ENCODE data around the gene LAMP1. TPM values are rescaled to one million over a fixed set of nuclear protein-coding genes. Genes with fewer than 3 reads are reported as not detected.

Gene LAMP1
- total RNA-seq, 3 donors from 2014 or later (not counting 1 experiment from before 2014, with no cell fraction given): 137 to 168 (median 159) TPM

- Histone ChIP-seq H3K27ac (ENCODE audit: low read length) (no peak overlapping the region), H3K4me3 (ENCODE audit: low read length) (no peak overlapping the region), H3K9me3 (ENCODE audit: control insufficient read depth, insufficient read depth, low read length) (no peaks in the 10 kb centered on the region), H3K4me1 (ENCODE audit: control insufficient read depth, insufficient read depth, low read length) (peaks cover 7% of the 10 kb centered on the region), H3K36me3 (ENCODE audit: control insufficient read depth, insufficient read depth, low read length) (peaks cover 4% of the 10 kb centered on the region), H3K27me3 (ENCODE audit: control insufficient read depth, insufficient read depth, low read length) (no peaks in the 10 kb centered on the region)
- intact Hi-C loops (cut with micrococcal nuclease): no loop called here
- ATAC-seq: peak in 1 of 3 donors; percentile 33
- no peak for DNase-seq
- WGBS (ENCODE audit: insufficient coverage): 52% methylated on average over 20 of the region's 20 CpGs
- Mint-ChIP-seq H3K36me3 (no peaks in the 10 kb centered on the region), H3K27ac (peak overlapping the region in 1 of 2 donors; percentile 26), H3K9me3 (no peaks in the 10 kb centered on the region), H3K4me1 (peaks cover 4 to 5% of the 10 kb centered on the region in 2 donors), H3K27me3 (ENCODE audit: low read depth in 2 of 2) (no peaks in the 10 kb centered on the region), H3K4me3 (no peak overlapping the region)
- TF ChIP-seq CTCF (IDR thresholded peaks at IDR 0.05): no peak
Measured at GRCh38 chr13:113327766-113328471, 30.9 kb downstream of the LAMP1 start.

GRCh38 chr13:113328851-113329250 lies 31.8 kb downstream of the LAMP1 start:
- H3K9me3 Mint-ChIP-seq: no peaks in the 10 kb centered on the region
- Histone ChIP-seq H3K9me3 (ENCODE audit: control insufficient read depth, insufficient read depth, low read length) (no peaks in the 10 kb centered on the region), H3K4me1 (ENCODE audit: control insufficient read depth, insufficient read depth, low read length) (peaks cover 7% of the 10 kb centered on the region), H3K36me3 (ENCODE audit: control insufficient read depth, insufficient read depth, low read length) (no peaks in the 10 kb centered on the region), H3K4me3 (ENCODE audit: low read length) (no peak overlapping the region), H3K27ac (ENCODE audit: low read length) (no peak overlapping the region), H3K27me3 (ENCODE audit: control insufficient read depth, insufficient read depth, low read length) (no peaks in the 10 kb centered on the region)
- intact Hi-C loops (cut with micrococcal nuclease): no loop called here
- no peaks in the 10 kb centered on the region for H3K27me3 Mint-ChIP-seq (ENCODE audit: low read depth in 2 of 2)
- no peak overlapping the region for H3K4me3 Mint-ChIP-seq
- 91% methylated on average over 12 of the region's 12 CpGs for WGBS (ENCODE audit: insufficient coverage)
- DNase-seq (no peak), ATAC-seq (no peak)
- H3K27ac Mint-ChIP-seq: no peak overlapping the region
- no peak for TF ChIP-seq CTCF (IDR thresholded peaks at IDR 0.05)
- H3K4me1 Mint-ChIP-seq: peaks cover 4 to 5% of the 10 kb centered on the region in 2 donors
- no peaks in the 10 kb centered on the region for H3K36me3 Mint-ChIP-seq

GRCh38 chr13:113329656-113330312 lies 32.7 kb downstream of the LAMP1 start:
- no peak overlapping the region for H3K27ac Mint-ChIP-seq
- ATAC-seq: no peak
- H3K4me1 Mint-ChIP-seq: peaks cover 4 to 5% of the 10 kb centered on the region in 2 donors
- TF ChIP-seq CTCF (IDR thresholded peaks at IDR 0.05): no peak
- no peaks in the 10 kb centered on the region for H3K36me3 ChIP-seq (ENCODE audit: control insufficient read depth, insufficient read depth, low read length)
- H3K27ac ChIP-seq (ENCODE audit: low read length): no peak overlapping the region
- no peak for DNase-seq
- no peak overlapping the region for H3K4me3 Mint-ChIP-seq
- no peaks in the 10 kb centered on the region for H3K27me3 ChIP-seq (ENCODE audit: control insufficient read depth, insufficient read depth, low read length)
- peaks cover 7% of the 10 kb centered on the region for H3K4me1 ChIP-seq (ENCODE audit: control insufficient read depth, insufficient read depth, low read length)
- H3K36me3 Mint-ChIP-seq: no peaks in the 10 kb centered on the region
- H3K4me3 ChIP-seq (ENCODE audit: low read length): no peak overlapping the region
- no peaks in the 10 kb centered on the region for H3K9me3 ChIP-seq (ENCODE audit: control insufficient read depth, insufficient read depth, low read length)
- no peaks in the 10 kb centered on the region for H3K9me3 Mint-ChIP-seq
- intact Hi-C loops (cut with micrococcal nuclease): no loop called here
- 93% methylated on average over 18 of the region's 22 CpGs for WGBS (ENCODE audit: insufficient coverage)
- no peaks in the 10 kb centered on the region for H3K27me3 Mint-ChIP-seq (ENCODE audit: low read depth in 2 of 2)

All from natural killer cell (primary cell).